WI38 (cell line): ENCODE results near the gene HOOK2.
A peak's percentile ranks its signal among the peaks of the same experiment; 100 is the strongest.
"Not testable (repeated sequence)": the region's sequence is repeated elsewhere in the genome, so short reads cannot be mapped to it uniquely, and the experiment has no call there.

ENCODE experiments used
- H3K4me3 ChIP-seq: 2 replicates; pipeline ENCODE4 v1.5.1; 2011; ENCODE audit warnings: low read depth, mild to moderate bottlenecking, control low read depth, low read length
- CTCF ChIP-seq: IDR thresholded peaks from 2 replicates; pipeline ENCODE4 v1.5.1; 2012; ENCODE audit warnings: low read depth, mild to moderate bottlenecking, control low read depth, low read length

Gene HOOK2, protein sequence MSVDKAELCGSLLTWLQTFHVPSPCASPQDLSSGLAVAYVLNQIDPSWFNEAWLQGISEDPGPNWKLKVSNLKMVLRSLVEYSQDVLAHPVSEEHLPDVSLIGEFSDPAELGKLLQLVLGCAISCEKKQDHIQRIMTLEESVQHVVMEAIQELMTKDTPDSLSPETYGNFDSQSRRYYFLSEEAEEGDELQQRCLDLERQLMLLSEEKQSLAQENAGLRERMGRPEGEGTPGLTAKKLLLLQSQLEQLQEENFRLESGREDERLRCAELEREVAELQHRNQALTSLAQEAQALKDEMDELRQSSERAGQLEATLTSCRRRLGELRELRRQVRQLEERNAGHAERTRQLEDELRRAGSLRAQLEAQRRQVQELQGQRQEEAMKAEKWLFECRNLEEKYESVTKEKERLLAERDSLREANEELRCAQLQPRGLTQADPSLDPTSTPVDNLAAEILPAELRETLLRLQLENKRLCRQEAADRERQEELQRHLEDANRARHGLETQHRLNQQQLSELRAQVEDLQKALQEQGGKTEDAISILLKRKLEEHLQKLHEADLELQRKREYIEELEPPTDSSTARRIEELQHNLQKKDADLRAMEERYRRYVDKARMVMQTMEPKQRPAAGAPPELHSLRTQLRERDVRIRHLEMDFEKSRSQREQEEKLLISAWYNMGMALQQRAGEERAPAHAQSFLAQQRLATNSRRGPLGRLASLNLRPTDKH

DNA sequence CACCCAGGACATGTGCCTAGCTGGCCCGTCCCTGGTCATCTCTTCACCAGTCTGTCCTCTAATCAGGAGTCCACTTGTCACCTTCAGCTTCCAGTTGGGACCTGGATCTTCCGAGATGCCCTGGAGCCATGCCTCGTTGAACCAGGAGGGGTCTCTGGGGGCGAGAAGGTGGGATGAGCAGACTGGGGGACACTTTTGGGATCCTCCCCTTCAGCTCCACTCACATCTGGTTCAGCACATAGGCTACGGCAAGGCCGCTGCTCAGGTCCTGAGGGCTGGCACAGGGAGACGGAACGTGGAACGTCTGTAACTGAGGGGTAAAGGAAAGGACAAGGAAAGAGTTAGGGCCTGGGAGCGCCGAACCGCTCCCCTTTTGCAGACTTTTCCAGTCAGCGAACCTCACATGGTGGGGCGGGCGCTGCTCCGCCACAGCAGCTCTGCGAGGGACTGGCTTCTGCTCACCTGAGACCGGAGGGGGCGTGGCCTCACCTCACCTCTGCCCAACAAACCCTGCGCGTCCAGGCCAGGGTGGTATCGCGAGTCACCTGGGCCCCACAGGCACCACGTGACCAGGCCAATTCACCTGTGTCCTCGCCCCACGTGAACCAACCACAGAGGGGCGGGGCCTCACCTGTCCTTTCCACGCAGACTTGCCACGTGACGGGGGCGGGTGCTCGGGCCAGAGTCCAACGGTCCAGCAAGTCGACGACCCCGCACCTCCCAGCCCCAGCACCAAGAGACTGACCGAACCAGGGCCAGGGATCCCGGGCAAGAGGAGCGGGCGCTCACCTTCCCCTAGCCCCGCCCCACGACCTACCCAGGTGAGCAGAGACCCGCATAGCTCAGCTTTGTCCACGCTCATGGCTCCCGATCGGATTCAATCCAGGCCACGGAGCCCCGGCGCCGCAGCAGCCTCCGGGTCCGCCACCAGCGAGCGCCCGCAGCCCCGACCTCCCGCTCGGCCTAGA, at the start of gene HOOK2:
TSS of gene HOOK2 (minus strand) at position 965 of the 968 bp plus-strand sequence. CDS start at position 862, 103 bp downstream.
- TF ChIP-seq CTCF = no peak
- H3K4me3 ChIP-seq = peak within 1 kb of the TSS; percentile 74

DNA sequence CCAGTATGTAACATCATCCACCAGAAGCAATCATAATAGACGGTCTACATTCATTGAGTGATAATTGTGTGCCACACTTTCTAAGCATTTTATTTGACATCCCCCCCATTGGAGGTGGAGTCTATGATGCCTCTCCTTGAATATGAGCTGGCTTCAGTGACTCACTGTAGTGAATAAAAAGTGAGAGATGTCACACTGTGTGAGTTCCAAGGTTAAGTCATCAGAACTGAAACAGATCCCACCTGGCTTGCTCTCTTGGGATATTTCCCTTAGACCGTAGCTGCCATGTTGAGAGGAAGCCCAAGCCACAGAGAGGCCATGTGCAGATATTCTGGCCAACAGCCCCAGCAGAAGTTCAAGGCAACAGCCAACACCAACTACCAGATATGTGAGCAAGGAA, 46.4 kb upstream of the HOOK2 start:
- no peak overlapping the region for H3K4me3 ChIP-seq
- no peak for TF ChIP-seq CTCF

- not testable (repeated sequence) for H3K4me3 ChIP-seq
Measured at GRCh38 chr19:12817810-12818209, 42.5 kb upstream of the HOOK2 start.

DNA sequence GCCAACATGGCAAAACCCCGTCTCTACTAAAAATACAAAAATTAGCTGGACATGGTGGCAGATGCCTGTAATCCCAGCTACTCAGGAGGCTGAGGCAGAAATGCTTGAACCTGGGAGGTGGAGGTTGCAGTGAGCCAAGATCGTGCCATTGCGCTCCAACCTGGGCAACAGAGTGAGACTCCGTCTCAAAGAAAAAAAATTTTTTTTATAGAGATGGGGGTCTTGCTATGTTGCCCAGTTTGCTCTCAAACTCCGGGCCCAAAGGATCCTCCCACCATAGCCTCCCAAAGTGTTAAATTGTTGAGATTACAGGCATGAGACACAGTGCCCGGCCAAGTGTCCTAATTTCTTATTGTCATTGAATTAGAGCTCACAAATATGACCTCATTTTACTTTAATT, 41.8 kb upstream of the HOOK2 start:
- H3K4me3 ChIP-seq = not testable (repeated sequence)

GRCh38 chr19:12815088-12815487, 39.7 kb upstream of the HOOK2 start:
- H3K4me3 ChIP-seq = no peak overlapping the region
- TF ChIP-seq CTCF = no peak

- peak within 1 kb of the TSS; percentile 78 for H3K4me3 ChIP-seq
- TF ChIP-seq CTCF = no peak
Measured at GRCh38 chr19:12806242-12807081, 31.1 kb upstream of the HOOK2 start, which contains the start of gene RNASEH2A. Gene RNASEH2A, plus strand, starts transcription at chr19:12806584. Its CDS starts 90 bp downstream, at chr19:12806674.

DNA sequence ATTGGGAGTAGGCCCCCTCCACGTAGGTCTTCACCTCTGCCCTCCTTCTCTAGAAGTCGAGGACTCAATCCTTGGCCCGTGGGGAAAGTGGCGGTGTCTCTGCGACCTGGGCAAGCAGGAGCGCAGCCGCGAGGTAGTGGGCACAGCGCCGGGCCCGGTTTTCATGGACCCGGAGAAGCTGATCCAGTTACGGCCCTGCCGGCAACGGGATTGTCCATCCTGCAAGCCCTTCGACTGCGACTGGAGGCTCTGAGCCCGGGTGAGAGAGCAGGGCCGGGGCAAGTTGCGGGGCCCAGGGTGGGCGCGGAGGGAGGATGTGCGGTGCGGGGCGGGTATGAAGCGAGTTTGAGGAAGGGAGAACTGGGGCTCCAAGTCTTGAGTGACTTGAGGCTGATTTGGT, 28.7 kb upstream of the HOOK2 start:
- H3K4me3 ChIP-seq = no peak overlapping the region
- TF ChIP-seq CTCF = no peak
